ENCODE measurements around the gene ELMO1. TPM values are rescaled to one million over a fixed set of nuclear protein-coding genes. Genes with fewer than 3 reads are reported as not detected.

Gene ELMO1
- total and polyA plus RNA-seq, 10 of the 15 experiments (the other 5 are each of a cell fraction or from before 2014, with no cell fraction given): 22.6 to 85.9 (median 56.6) TPM

GRCh38 chr7:37234928-37235327 is 213.7 kb downstream of the ELMO1 start:
- in situ Hi-C loops (cut with MboI) (loop anchor here (10.0 kb wide), 2 partner anchors 120 to 600 kb away; no protein-coding TSS in a partner anchor), intact Hi-C loops (cut with micrococcal nuclease; ENCODE audit: unreplicated experiment) (loop anchor here (1.0 to 10.0 kb wide), 2 partner anchors 118 to 260 kb away; no protein-coding TSS in a partner anchor)
- Histone ChIP-seq H2AFZ (ENCODE audit: control insufficient read depth, low read depth, low read length) (no peak overlapping the region), H4K20me1 (ENCODE audit: control insufficient read depth, insufficient read depth) (no peaks in the 10 kb centered on the region), H3K4me1 (ENCODE audit: control insufficient read depth, insufficient read depth, low read length) (no peaks in the 10 kb centered on the region), H3K27me3 (replicated peaks in 1 of 2; ENCODE audit: control insufficient read depth in 2 of 2, insufficient read depth in 2 of 2, low read length in 1 of 2) (no peaks in the 10 kb centered on the region), H3K27ac (ENCODE audit: control insufficient read depth, insufficient read depth) (no peak overlapping the region), H3K4me2 (ENCODE audit: control insufficient read depth, insufficient read depth) (no peak overlapping the region), H3K36me3 (ENCODE audit: control insufficient read depth in 2 of 2, insufficient read depth in 2 of 2, low read length in 1 of 2) (peaks cover 0 to 2% of the 10 kb centered on the region in 2 experiments; a peak in 3 of 4 replicates), H3K9ac (ENCODE audit: control insufficient read depth, insufficient read depth, low read length) (no peak overlapping the region), H3K9me3 (replicated peaks; ENCODE audit: control insufficient read depth, insufficient read depth, low read length) (no peaks in the 10 kb centered on the region), H3K4me3 (no peak overlapping the region), H3K79me2 (ENCODE audit: control insufficient read depth, insufficient read depth, low read length) (no peaks in the 10 kb centered on the region)
- POLR2A ChIA-PET: interaction anchor here (1.1 kb wide), 1 partner anchor 27 kb away, joined by 3 read pairs; no protein-coding TSS in a partner anchor
- SMC1A ChIA-PET (ENCODE audit: uncharacterized antibody, unreplicated experiment): interaction anchor here (0.7 to 4.7 kb wide), 16 partner anchors 9 to 618 kb away, joined by 3 to 51 read pairs (median 4); no protein-coding TSS in a partner anchor
- TF ChIP-seq RAD21 (IDR thresholded peaks at IDR 0.05; ENCODE audit: insufficient read depth, low read depth, low read length) (peak; percentile 69), HDGF (IDR thresholded peaks at IDR 0.05) (no peak), ZNF592 (IDR thresholded peaks at IDR 0.05) (no peak), BCLAF1 (IDR thresholded peaks at IDR 0.05) (no peak), SMC3 (IDR thresholded peaks at IDR 0.05; ENCODE audit: borderline replicate concordance, low read length) (peak; percentile 57; the same call in 1 of the 2 replicates), ZNF622 (IDR thresholded peaks at IDR 0.05) (no peak), REST (IDR thresholded peaks at IDR 0.05; ENCODE audit: low read depth, low read length) (no peak), MEF2B (IDR thresholded peaks at IDR 0.05; ENCODE audit: partially characterized antibody, poor library complexity, severe bottlenecking) (no peak), CTCF (IDR thresholded peaks at IDR 0.05 in 2 of 3, conservative IDR thresholded peaks at IDR 0.05 in 1 of 3; ENCODE audit: control insufficient read depth in 2 of 3, extremely low read depth in 1 of 3, insufficient read depth in 1 of 3, low read depth in 3 of 3, low read length in 3 of 3) (peak; percentile 52 to 57 (median 52); a peak in 4 of 6 replicates), WRNIP1 (IDR thresholded peaks at IDR 0.05; ENCODE audit: borderline replicate concordance, low read depth, low read length) (no peak)
- ATAC-seq (peak; percentile 46; the same call in 1 of the 3 replicates), DNase-seq (ENCODE audit: low read depth, low spot score) (no peak), FAIRE-seq (no peak)
- WGBS (ENCODE audit: insufficient coverage, insufficient replicate concordance, low lambda C conversion rate, missing lambda C conversion rate): 0% methylated on average over 1 of the region's 1 CpG
- CTCF ChIA-PET: interaction anchor here (0.6 to 5.8 kb wide), 23 partner anchors 9 to 619 kb away, joined by 3 to 75 read pairs (median 4); no protein-coding TSS in a partner anchor
- RAD21 ChIA-PET (ENCODE audit: unreplicated experiment): interaction anchor here (1.1 to 3.8 kb wide), 6 partner anchors 117 to 599 kb away, joined by 3 to 44 read pairs (median 3); no protein-coding TSS in a partner anchor
- BruUV-seq (replicated peaks): no TSS peak

Measured in GM12878 (cell line).